RWPE1 (cell line): ENCODE measurements around the gene SNTG2.

Experiments
- CTCF ChIA-PET: fragments of 350-600 bp; sonication (Branson Sonifier 250); formaldehyde crosslinking; extraction: SDS; loops from one replicate; lab custom pipeline; 2021; lab: Yijun Ruan, JAX
- POLR2A ChIA-PET: fragments of 400-600 bp; formaldehyde crosslinking; extraction: SDS; loops from one replicate; lab custom pipeline; 2020; ENCODE audit warnings: antibody characterized with exemption; ENCODE audit not compliant: low non-redundant PET; lab: Yijun Ruan, JAX
- DNase-seq: peaks from one replicate; pipeline ENCODE4 v3.0.0; 2012; ENCODE audit warnings: low spot score
- H3K27ac ChIP-seq: fragments of 450-650 bp; 2 replicates; pipeline ENCODE4 v1.5.1; 2017
- CTCF ChIP-seq: fragments of 450-650 bp; conservative IDR thresholded peaks from 2 replicates; pipeline ENCODE4 v1.5.1; 2017; ENCODE audit warnings: low read depth, mild to moderate bottlenecking

The SNTG2 gene

GRCh38 chr2:925309-925708, 25.3 kb upstream of the SNTG2 start:
- no peak overlapping the region for H3K27ac ChIP-seq
- CTCF ChIA-PET, result no interaction called here
- POLR2A ChIA-PET, result no interaction called here
- TF ChIP-seq CTCF, result no peak
- DNase-seq, result no peak

- ChIA-PET POLR2A (no interaction called here), CTCF (no interaction called here)
- no peak for TF ChIP-seq CTCF
- no peak overlapping the region for H3K27ac ChIP-seq
- DNase-seq, result no peak
Measured at GRCh38 chr2:925711-926110, 24.9 kb upstream of the SNTG2 start.

- no peak for TF ChIP-seq CTCF
- no peak for DNase-seq
- POLR2A ChIA-PET, result no interaction called here
- CTCF ChIA-PET, result no interaction called here
- H3K27ac ChIP-seq, result no peak overlapping the region
Measured at GRCh38 chr2:926259-926793, 24.3 kb upstream of the SNTG2 start.

- CTCF ChIA-PET, result no interaction called here
- DNase-seq, result no peak
- POLR2A ChIA-PET, result no interaction called here
- TF ChIP-seq CTCF, result no peak
- no peak overlapping the region for H3K27ac ChIP-seq
Measured at GRCh38 chr2:926896-927295, 23.8 kb upstream of the SNTG2 start.

- no peak for DNase-seq
- no peak overlapping the region for H3K27ac ChIP-seq
- no peak for TF ChIP-seq CTCF
- POLR2A ChIA-PET, result no interaction called here
- CTCF ChIA-PET, result interaction anchor here (0.5 kb wide), 1 partner anchor 33 kb away, joined by 3 read pairs; no protein-coding TSS in a partner anchor
Measured at GRCh38 chr2:929011-929735, 21.5 kb upstream of the SNTG2 start.

GRCh38 chr2:929925-930324, 20.7 kb upstream of the SNTG2 start:
- DNase-seq, result no peak
- H3K27ac ChIP-seq, result no peak overlapping the region
- ChIA-PET POLR2A (no interaction called here), CTCF (no interaction called here)
- TF ChIP-seq CTCF, result no peak
